Stimulated activated CD4-positive, alpha-beta T cell treated with anti-CD3 and anti-CD28 coated beads, Interleukin-12 subunit alpha, Interleukin-12 subunit beta, amount 100 ng/mL, for 48 hours (primary cell): ENCODE data around the gene HNMT.
"Not testable (repeated sequence)": the region's sequence is repeated elsewhere in the genome, so short reads cannot be mapped to it uniquely, and the experiment has no call there.

ENCODE experiments used
- DNase-seq, 3 donors: peaks; one replicate each; pipeline ENCODE4 v3.0.0-alpha.2; 2020; ENCODE audit warnings: low read depth in 2 of 3, low spot score in 1 of 3

Gene HNMT

DNA sequence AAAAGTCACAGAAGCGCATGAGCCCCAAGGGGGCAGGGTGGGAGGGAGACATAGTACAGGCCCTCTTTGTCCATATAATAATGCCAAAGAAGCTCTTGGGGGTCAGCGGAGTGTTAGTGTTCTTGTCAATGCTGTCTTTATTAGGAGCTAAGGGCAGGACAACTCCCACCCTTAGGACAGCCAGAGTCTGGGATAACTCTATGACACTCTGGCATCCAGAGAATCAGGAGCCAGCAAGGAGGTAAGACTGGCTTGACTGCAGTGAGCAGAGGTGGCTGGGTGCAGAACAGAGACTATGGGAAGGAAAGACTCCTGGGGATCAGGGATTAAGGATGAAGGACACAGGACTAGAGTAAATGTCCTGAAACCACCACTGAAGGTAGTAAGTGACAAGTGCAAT lies 19.0 kb upstream of the HNMT start:
- DNase-seq = no peak

- DNase-seq = no peak
Measured at GRCh38 chr2:137946227-137946626, 18.0 kb upstream of the HNMT start.

DNA sequence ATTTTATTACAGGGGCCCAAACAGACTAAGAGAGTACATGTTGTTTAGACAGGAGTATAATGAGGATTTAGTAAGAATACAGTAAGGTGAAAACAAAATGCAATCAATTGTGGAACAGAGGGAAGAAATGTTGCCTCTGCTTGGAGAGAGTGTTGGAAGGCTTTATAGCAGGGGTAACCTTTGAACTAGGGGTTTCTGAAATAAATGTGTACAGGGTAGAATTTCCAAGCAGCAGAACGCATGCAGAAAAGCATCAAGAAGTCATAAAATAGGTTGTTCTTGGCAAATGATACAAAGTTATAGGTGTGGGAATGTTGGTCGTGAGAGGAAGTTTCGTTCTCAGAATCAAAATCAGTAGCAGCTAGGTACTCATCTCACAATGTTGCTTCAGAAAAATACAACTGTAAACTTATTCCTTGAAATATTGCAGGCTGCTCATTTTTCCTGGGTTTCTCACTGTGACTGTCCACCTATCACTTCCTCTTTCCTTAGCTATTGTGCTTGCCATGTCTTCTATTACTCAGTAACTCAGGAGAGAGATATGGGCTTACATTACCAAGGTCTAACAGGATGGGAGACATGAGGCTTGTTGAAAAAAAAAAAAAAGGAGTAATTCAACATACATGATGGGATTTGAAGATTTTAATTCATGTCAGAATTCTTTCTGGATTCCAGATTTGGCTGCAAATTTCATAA lies 17.1 kb upstream of the HNMT start:
- DNase-seq = no peak

GRCh38 chr2:137947728-137948336 lies 16.4 kb upstream of the HNMT start:
- DNase-seq = peak in 2 of 3 donors; percentile 13 to 16

- no peak for DNase-seq
Measured at GRCh38 chr2:137948894-137949293, 15.4 kb upstream of the HNMT start.

DNA sequence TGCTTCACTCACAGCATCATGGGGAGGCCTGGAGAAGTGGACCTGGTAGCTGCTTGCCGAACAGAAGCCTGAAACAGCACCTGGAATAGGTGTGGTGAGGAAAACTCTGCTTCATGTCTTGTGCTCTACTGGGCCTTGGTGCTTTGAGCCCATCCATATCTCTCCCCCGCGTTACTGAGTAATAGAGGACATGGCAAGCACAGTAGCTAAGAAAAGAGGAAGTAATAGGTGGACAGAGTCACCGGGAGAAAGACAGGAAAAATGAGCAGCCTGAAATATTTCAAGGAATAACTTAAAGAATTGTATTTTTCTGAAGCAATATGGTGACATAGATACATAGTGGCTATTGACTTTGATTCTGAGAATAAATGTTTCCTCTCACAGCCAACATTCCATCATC lies 14.0 kb upstream of the HNMT start:
- no peak for DNase-seq

DNA sequence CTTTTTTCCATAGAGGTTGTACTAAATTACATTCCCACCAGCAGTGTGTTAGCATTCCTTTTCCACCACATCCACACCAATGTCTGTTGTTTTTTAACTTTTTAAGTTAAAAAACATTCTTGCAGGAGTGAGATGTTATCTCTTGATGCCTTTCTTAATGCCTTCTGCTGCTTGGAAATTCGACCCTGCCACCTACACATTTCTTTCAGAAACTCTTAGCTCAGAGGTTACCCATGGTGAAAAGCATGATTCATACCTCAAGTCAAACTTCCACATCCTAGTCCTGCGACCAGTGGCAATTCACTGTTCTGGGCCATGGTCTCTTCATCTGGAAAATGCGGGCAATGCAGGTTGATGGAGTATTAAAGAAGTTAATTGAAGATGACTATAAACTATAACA lies 12.7 kb upstream of the HNMT start:
- DNase-seq = no peak

DNA sequence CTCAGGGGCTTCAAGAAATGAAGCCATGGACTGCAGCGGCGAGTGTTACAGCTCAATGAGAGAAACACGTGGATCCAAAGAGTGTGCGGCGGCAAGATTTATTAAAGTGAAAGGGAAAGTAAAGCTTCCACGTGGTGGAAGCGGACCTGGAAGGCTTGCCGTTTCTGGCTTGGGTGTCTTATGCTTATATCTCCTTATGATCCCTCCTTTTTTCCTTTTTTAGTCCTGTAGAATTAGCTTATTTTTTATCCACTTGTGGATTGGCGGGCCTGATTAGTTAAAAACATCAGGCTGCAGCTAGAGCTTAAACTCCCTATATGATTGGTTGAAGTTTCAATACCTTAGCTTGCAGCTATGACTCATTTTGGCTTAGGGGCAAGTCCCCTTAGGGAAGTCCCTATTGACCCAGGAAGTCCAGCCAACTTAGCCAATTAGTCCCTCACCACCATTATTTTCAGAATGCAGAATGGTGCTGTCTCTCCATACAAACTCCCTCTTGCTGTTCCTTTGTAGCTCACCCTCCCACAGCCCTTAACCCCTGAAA lies 11.6 kb upstream of the HNMT start:
- DNase-seq = peak in 1 of 3 donors; percentile 2

GRCh38 chr2:137955536-137955935 lies 8.7 kb upstream of the HNMT start:
- no peak for DNase-seq

GRCh38 chr2:137957033-137957432 lies 7.2 kb upstream of the HNMT start:
- DNase-seq = no peak

GRCh38 chr2:137959166-137959565 lies 5.1 kb upstream of the HNMT start:
- no peak for DNase-seq

DNA sequence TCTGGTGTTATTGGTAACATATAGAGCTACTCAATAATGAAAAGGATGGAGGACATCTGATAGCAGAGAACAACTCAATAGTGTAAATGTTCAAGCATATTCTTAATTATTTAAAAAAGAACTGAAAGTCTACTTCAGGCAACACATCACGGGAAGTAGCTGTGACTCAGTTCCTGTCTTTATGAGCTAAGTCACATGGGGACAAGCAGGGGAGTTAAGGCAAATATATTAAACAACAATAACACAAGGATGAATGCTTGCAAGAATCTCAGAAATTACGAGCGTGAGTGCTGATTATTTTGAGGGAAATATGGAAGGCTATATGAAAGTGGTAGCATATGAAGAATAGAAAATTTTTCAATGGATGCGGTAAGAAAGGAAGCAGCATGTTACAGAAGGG lies 4.0 kb upstream of the HNMT start:
- DNase-seq = no peak

- no peak for DNase-seq
Measured at GRCh38 chr2:137961602-137962001, 2.7 kb upstream of the HNMT start.

DNA sequence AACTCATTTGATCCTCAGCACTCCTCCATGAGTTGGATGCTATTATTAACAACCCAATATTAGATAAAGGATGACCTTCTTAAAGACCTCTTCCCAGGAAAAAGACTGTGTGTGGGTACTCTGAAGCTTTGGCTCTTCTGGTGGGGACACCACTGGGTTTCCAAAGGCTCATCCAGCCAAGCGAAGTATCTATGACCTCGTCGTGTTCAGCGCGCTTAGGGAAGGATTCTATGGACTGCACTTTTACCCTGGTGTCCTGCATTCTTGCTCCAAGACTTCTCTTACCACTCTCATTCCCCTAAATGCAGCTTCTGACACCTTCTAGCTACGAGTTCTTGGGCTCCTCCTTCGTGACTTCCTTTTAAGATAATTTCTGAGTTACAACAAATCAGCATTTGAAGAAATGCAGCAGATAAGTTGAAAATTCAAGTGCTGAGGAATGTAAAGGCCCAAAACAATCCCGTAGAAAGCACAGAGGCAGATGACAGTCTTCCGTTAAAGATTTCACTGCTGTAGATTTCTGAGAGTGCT lies 673 bp upstream of the HNMT start:
- no peak for DNase-seq

- DNase-seq = no peak
Measured at GRCh38 chr2:137964859-137965459, 686 bp downstream of the HNMT start.

GRCh38 chr2:137966043-137966442 lies 1.8 kb downstream of the HNMT start:
- no peak for DNase-seq

- DNase-seq = no peak
Measured at GRCh38 chr2:137967042-137967441, 2.8 kb downstream of the HNMT start.

GRCh38 chr2:137968477-137969417 lies 4.5 kb downstream of the HNMT start:
- DNase-seq = no peak

DNA sequence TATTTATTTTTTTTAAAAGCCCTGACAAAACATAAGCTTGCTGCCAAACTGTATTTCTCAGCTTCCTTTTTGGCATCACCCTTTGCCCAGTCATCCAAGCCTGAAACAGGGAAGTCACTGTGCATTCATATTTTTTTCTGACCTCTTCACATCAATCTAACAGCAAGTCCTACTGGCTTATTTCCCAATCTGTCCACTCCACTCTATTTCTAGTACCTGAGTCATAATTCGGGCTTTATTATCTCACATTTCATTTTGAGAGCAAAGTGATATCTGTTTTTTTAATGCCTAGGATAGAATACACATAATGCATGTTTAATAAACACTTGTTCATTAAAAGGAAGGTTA lies 5.1 kb downstream of the HNMT start:
- DNase-seq = no peak

DNA sequence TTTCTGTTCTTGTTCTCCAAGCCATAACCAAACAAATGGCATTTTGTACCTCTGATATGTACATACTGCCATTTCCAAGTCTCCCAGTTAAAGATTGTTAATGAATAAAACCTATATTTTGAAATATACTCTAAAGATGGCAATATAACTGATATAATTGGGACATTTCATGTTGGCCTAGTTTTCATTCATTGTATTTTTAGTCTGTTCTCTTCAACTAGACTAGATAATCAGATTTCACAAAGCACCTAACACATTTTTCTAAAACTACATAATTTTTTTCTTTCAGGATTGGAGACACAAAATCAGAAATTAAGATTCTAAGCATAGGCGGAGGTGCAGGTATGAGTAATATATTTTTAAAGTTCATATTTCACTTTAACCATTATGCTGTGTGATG lies 5.6 kb downstream of the HNMT start:
- no peak for DNase-seq

- DNase-seq = not testable (repeated sequence)
Measured at GRCh38 chr2:137971259-137971658, 7.0 kb downstream of the HNMT start.
